HEK293T (cell line): ENCODE data around the gene CDH15.

ENCODE experiments used
- CTCF ChIA-PET: fragments of 350-600 bp; formaldehyde crosslinking; extraction: SDS; loops from one replicate; lab custom pipeline; 2021; ENCODE audit warnings: antibody characterized with exemption, inconsistent platforms; lab: Yijun Ruan, JAX
- POLR2A ChIA-PET: fragments of 350-600 bp; formaldehyde crosslinking; extraction: SDS; loops from one replicate; lab custom pipeline; 2020; ENCODE audit warnings: antibody characterized with exemption, inconsistent platforms; lab: Yijun Ruan, JAX
- DNase-seq: peaks from one replicate; pipeline ENCODE4 v3.0.0; 2012; ENCODE audit warnings: mixed read lengths; ENCODE audit errors: extremely low spot score
- ARNT ChIP-seq: fragments of 450-650 bp; IDR thresholded peaks from 2 replicates; pipeline ENCODE4 v1.6.1; 2017; ENCODE audit warnings: mild to moderate bottlenecking
- BHLHE40 ChIP-seq: fragments of 450-650 bp; IDR thresholded peaks from 2 replicates; pipeline ENCODE4 v1.6.1; 2016; ENCODE audit warnings: mild to moderate bottlenecking, moderate library complexity, borderline replicate concordance
- CTBP1 ChIP-seq: fragments of 450-650 bp; IDR thresholded peaks from 2 replicates; pipeline ENCODE4 v1.6.1; 2016; ENCODE audit warnings: borderline replicate concordance
- ELF4 ChIP-seq: fragments of 450-650 bp; IDR thresholded peaks from 2 replicates; pipeline ENCODE4 v1.6.1; 2017; ENCODE audit warnings: antibody characterized with exemption
- FOXA1 ChIP-seq: fragments of 450-650 bp; IDR thresholded peaks from 2 replicates; pipeline ENCODE4 v1.6.1; 2016; ENCODE audit warnings: mild to moderate bottlenecking
- FOXK2 ChIP-seq: fragments of 450-650 bp; IDR thresholded peaks from 2 replicates; pipeline ENCODE4 v1.6.1; 2016; ENCODE audit warnings: mild to moderate bottlenecking
- FOXM1 ChIP-seq: fragments of 450-650 bp; IDR thresholded peaks from 2 replicates; pipeline ENCODE4 v1.6.1; 2017; ENCODE audit warnings: mild to moderate bottlenecking, borderline replicate concordance
- HDGF ChIP-seq: fragments of 450-650 bp; IDR thresholded peaks from 2 replicates; pipeline ENCODE4 v1.6.1; 2017; ENCODE audit warnings: antibody characterized with exemption, borderline replicate concordance
- L3MBTL2 ChIP-seq: fragments of 450-650 bp; conservative IDR thresholded peaks from 2 replicates; pipeline ENCODE4 v1.6.1; 2016; ENCODE audit warnings: mild to moderate bottlenecking
- LEF1 ChIP-seq: fragments of 450-650 bp; IDR thresholded peaks from 2 replicates; pipeline ENCODE4 v1.6.1; 2017; ENCODE audit warnings: mild to moderate bottlenecking, borderline replicate concordance
- NFRKB ChIP-seq: fragments of 450-650 bp; IDR thresholded peaks from 2 replicates; pipeline ENCODE4 v1.6.1; 2016; ENCODE audit warnings: mild to moderate bottlenecking, moderate library complexity
- SP1 ChIP-seq: fragments of 450-650 bp; IDR thresholded peaks from 2 replicates; pipeline ENCODE4 v1.6.1; 2017
- SUZ12 ChIP-seq: fragments of 450-650 bp; IDR thresholded peaks from 2 replicates; pipeline ENCODE4 v1.6.1; 2016; ENCODE audit warnings: mild to moderate bottlenecking
- TARDBP ChIP-seq: fragments of 450-650 bp; IDR thresholded peaks from 2 replicates; pipeline ENCODE4 v1.6.1; 2016
- ZNF384 ChIP-seq: fragments of 450-650 bp; IDR thresholded peaks from 2 replicates; pipeline ENCODE4 v1.6.1; 2016
- TF ChIP-seq, protein P1 (sequence below): fragments of 450-650 bp; IDR thresholded peaks from 2 replicates; pipeline ENCODE4 v1.6.1; 2016

The CDH15 gene

DNA sequence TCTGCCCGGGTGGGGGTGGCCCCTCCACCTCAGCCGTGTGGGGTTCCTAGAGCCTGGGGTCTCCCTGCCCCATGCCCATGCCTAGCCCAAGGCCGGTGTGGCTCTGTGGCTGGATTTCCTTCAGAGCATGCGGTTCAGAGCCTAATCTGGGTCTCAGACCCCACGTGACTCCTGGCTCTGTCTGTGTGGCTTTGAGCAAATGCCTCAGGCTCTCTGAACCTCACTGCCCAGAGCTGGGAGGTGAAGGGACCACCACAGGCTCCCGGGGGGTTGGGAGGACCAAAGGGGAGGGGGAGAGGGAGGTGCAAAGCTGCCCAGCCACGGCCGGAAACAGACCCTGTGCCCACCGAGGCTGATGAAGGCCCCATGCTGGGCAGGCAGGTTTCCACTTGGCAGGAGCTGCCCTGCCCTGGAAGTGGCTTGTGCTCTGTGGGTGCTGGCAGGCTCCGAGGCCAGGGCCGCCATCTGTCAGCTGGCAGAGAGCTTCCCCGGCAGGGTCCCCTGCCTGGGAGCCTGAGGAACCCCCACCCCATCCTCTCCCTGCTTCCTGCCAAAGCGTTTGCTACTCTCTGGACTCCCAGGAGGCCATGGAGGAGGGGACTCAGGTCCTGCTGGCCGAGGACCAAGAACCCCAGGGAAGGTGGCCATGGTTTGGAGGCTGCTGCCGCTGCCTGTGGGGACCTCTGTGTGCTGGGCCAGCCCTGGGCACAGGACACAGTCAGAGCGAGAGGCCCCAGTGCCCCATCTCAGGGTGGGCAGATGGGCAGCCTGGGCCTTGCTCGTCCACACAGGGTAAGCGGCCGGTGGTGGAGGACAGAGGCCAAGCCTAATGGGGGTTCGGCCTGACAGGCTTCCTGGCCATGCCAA lies 4.0 kb downstream of the CDH15 start:
- ChIA-PET POLR2A (interaction anchor here (0.6 kb wide), 1 partner anchor 318 kb away, joined by 3 read pairs; no protein-coding TSS in a partner anchor), CTCF (no interaction called here)
- no peak for TF ChIP-seq SP1
- no peak for TF ChIP-seq FOXK2
- no peak for TF ChIP-seq HDGF
- TF ChIP-seq TARDBP, result no peak
- TF ChIP-seq NFRKB, result no peak
- TF ChIP-seq ZNF384, result no peak
- no peak for DNase-seq

DNA sequence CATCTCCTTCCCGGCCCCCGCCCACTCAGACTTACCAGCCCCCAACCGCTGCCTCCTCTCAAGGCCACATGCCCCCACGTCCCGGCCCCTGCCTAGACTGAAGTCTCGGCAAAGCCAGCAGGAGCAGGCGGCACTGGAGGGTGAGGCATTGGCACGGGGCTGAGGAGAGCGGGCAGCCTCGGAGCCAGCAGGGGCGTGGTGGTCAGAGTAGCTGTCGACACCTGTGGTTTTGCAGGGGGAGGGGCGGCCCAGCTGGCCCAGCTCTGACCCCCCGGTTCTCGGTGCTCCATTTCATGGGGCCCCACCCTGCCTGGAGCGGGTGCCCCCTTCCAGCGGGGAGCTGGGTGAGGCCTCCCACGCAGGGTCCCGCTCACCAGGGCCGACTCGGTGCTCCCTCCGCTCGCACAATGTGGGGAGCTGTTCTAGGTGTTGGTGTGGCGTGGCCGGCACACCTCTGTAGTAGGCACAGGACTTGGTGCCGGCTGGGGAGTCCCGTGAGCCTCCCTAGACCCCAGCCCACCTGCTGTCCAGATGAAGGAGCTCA lies 4.7 kb downstream of the CDH15 start:
- ChIA-PET POLR2A (interaction anchor here (0.6 kb wide), 1 partner anchor 318 kb away, joined by 3 read pairs; no protein-coding TSS in a partner anchor), CTCF (no interaction called here)
- TF ChIP-seq SUZ12, result no peak
- no peak for TF ChIP-seq ARNT
- no peak for TF ChIP-seq CTBP1
- TF ChIP-seq, protein P1, sequence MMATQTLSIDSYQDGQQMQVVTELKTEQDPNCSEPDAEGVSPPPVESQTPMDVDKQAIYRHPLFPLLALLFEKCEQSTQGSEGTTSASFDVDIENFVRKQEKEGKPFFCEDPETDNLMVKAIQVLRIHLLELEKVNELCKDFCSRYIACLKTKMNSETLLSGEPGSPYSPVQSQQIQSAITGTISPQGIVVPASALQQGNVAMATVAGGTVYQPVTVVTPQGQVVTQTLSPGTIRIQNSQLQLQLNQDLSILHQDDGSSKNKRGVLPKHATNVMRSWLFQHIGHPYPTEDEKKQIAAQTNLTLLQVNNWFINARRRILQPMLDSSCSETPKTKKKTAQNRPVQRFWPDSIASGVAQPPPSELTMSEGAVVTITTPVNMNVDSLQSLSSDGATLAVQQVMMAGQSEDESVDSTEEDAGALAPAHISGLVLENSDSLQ, result no peak
- TF ChIP-seq FOXK2, result no peak
- TF ChIP-seq FOXM1, result no peak
- TF ChIP-seq FOXA1, result no peak
- no peak for TF ChIP-seq LEF1
- TF ChIP-seq ZNF384, result no peak
- no peak for TF ChIP-seq HDGF
- no peak for TF ChIP-seq NFRKB
- TF ChIP-seq BHLHE40, result no peak
- TF ChIP-seq TARDBP, result no peak
- TF ChIP-seq L3MBTL2, result no peak
- TF ChIP-seq SP1, result no peak
- no peak for DNase-seq

DNA sequence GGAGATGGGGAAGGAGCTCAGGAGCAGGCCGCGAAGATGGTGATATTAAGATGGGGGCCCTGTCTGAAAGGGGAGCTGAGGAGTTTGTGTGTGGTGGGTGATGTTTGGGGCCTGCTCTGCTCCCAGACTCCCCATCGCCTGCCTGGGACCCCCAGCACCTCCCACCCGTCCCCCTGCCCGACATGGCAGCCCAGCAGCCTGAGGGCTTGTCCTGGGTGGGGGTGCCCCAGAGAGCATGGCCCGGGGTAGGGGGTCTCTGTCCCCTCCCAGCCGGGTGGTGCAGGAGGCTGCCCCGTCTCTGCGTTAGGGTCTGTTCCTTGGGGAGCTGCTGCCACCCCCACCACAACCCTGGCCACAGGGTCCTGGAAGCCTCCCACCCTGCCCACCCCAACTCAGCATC lies 5.2 kb downstream of the CDH15 start:
- no peak for DNase-seq
- CTCF ChIA-PET, result no interaction called here
- TF ChIP-seq ARNT, result no peak
- POLR2A ChIA-PET, result no interaction called here

DNA sequence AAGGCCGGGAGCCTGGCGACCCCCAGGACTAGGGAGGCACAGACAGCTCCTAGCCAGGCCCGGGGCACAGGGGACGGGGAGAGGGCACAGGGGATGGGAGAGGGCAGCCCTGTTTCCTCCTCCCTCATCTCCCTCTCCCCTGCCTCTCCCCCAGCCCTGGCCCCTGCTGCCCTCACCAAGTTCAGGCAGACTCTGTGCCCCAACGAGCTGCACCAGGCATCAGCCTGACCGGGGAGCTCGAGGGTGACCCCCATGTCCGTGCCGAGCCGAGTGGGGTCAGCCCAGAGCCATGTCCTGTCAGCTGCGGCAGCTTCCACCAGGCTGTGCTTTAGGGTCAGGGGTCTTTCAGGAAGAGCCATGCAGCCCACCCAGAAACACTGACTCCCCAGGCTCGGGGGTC lies 6.0 kb downstream of the CDH15 start:
- DNase-seq, result no peak
- ChIA-PET CTCF (no interaction called here), POLR2A (no interaction called here)
- TF ChIP-seq SP1 (no peak), ZNF384 (no peak), TARDBP (no peak), LEF1 (no peak), ARNT (no peak), BHLHE40 (no peak), FOXM1 (no peak), HDGF (no peak), ELF4 (no peak), CTBP1 (no peak), SUZ12 (no peak)
- TF ChIP-seq, protein P1, result no peak

DNA sequence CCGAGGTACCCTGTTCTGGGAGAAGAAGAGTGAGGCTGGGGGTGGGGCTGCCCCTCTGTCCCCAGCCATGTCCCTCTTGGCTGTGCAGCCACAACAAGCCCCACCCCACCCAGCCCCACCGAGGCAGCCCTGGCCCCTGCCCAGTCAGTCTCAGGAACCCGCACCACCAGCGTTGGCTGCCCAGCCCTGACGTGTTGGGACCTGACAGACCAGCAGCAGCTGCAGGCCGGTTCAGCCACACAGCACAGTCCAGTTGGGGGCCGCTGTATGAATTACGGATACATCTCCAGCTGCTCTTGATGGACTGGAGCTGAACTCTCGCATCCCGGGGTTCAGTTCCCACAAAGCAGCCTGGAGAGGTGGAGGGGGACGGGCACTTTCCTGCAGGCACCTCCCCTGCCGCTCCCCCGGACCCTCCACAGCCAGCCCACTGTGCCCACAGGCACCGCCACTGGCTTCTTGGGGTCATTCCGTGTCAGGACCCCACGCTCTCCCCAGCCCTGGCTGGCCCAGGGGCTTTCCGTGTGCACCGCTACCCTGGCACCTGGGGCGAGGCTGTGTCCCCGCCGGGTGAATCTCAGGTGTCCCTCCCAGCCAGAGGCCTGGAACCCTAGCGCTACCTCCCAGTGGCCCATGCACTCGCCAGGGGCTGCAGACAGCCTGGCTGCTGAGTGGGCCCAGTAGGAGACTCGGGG lies 7.1 kb downstream of the CDH15 start:
- ChIA-PET CTCF (interaction anchor here (0.6 kb wide), 1 partner anchor 503 kb away, joined by 3 read pairs; no protein-coding TSS in a partner anchor), POLR2A (no interaction called here)
- TF ChIP-seq TARDBP (no peak), ARNT (no peak)
- TF ChIP-seq, protein P1, result no peak
- DNase-seq, result no peak

DNA sequence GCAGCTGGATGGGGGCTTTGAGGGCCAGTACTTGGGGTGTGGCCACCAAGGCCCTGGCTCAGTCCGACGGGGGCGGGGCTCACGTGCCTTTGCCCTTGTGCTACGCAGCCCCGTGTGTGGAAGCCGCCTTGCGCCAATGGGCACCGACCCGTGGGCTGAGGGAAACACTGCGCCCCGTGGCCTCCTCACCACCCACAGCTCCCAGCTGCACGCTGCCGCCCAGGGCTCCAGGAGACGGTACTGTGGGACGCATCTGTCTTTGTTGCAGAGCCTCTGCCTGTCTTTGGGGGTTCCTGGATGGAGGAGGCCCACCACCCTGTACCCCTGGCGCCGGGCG lies 7.6 kb downstream of the CDH15 start:
- no peak for TF ChIP-seq SP1
- ChIA-PET CTCF (no interaction called here), POLR2A (interaction anchor here (1.0 kb wide), 1 partner anchor 366 kb away, joined by 3 read pairs; no protein-coding TSS in a partner anchor)
- no peak for DNase-seq
